Suprapubic skin (tissue), 4 donors: ENCODE results near the gene MCL1. TPM values are rescaled to one million over a fixed set of nuclear protein-coding genes. Genes with fewer than 3 reads are reported as not detected.
"Not testable (repeated sequence)": the region's sequence is repeated elsewhere in the genome, so short reads cannot be mapped to it uniquely, and the experiment has no call there.

Experiments
- DNase-seq, 2 donors: peaks; one replicate each; pipeline ENCODE4 v3.0.0-alpha.2; 2019; ENCODE audit warnings: low spot score in 2 of 2
- H3K27ac ChIP-seq: fragments of 200-600 bp; sonication (generic); one replicate; pipeline ENCODE4 v1.5.1; 2019
- H3K27me3 ChIP-seq: fragments of 200-600 bp; sonication (generic); one replicate; pipeline ENCODE4 v1.5.1; 2019
- H3K36me3 ChIP-seq: fragments of 200-600 bp; sonication (generic); one replicate; pipeline ENCODE4 v1.5.1; 2019
- H3K4me1 ChIP-seq: fragments of 200-600 bp; sonication (generic); one replicate; pipeline ENCODE4 v1.5.1; 2019
- H3K4me3 ChIP-seq: fragments of 200-600 bp; sonication (generic); one replicate; pipeline ENCODE4 v1.5.1; 2019; ENCODE audit warnings: mild to moderate bottlenecking
- H3K9me3 ChIP-seq: fragments of 200-600 bp; sonication (generic); one replicate; pipeline ENCODE4 v1.5.1; 2019
- EP300 ChIP-seq: sonication (generic); formaldehyde crosslinking; IDR thresholded peaks from one replicate; pipeline ENCODE4 v1.6.1; 2017; ENCODE audit warnings: antibody characterized with exemption
- POLR2A ChIP-seq, 2 donors: fragments of 450-650 bp; IDR thresholded peaks; one replicate each; pipeline ENCODE4 v1.6.1; 2017; ENCODE audit warnings: antibody characterized with exemption in 2 of 2, mild to moderate bottlenecking in 2 of 2, moderate library complexity in 2 of 2
- POLR2AphosphoS5 ChIP-seq, 3 donors: sonication (generic); formaldehyde crosslinking; IDR thresholded peaks; one replicate each; pipeline ENCODE4 v1.6.1; 2017; ENCODE audit warnings: antibody characterized with exemption in 3 of 3
- WGBS: methylation state at CpG from one replicate; pipeline ENCODE4 v1.1.5; 2018; 5-methylcytosine and 5-hydroxymethylcytosine counted together
- total RNA-seq, 4 donors: library from RNA; depleted of rRNA; stranded (reverse); fragments of >200 nt; gene quantifications; one replicate each; pipeline ENCODE4 v1.1.0, GENCODE V29; 2016
- TF ChIP-seq, protein P1 (sequence below), 2 donors: fragments of 200-600 bp in 1 of 2; fragments of 450-650 bp in 1 of 2; sonication (generic) in 1 of 2; IDR thresholded peaks; one replicate each; pipeline ENCODE4 v1.5.1; 2016 to 2019; ENCODE audit warnings: antibody characterized with exemption in 2 of 2, mild to moderate bottlenecking in 1 of 2, moderate library complexity in 1 of 2

The MCL1 gene
- 100 to 1,000 TPM; 211 to 307 (median 270) TPM for total RNA-seq

DNA sequence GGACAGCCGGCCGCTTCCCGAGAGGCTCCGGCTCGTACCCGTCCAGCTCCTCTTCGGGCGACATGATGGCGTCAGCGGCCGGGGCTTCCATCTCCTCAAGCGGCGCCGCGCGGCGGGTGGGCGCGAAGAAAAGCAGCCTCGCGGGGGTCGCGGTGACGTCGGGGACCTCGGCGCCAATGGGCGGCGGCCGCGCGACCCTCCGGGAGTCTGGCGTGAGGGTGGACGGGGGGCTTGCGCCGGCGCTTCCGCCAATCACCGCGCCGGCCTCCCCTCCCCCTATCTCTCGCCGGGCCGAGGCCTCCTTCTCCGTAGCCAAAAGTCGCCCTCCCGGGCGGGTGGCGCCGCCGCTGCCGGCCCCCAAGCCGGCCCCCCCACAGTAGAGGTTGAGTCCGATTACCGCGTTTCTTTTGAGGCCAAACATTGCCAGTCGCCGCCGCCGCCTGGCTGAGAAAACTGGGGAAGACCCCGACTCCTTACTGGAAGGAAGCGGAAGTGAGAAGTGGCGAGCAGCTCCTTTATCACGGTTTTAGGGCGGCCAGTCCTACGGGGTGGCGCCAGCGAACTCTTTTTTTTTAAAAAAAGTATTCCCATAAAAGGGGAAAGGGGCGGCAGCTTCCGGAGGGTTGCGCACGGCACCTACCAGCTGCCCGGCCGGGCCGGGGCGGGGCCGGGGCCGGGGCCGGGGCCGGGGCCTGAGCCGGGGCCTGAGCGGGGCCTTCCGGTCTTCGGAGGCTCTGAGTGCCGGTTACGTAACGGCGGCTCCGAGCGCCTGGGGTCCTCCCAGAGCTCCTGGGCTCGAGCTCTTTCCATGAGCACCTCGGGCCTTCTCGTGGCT lies at the start of gene MCL1:
TSS of gene MCL1 (minus strand) at position 501 of the 835 bp plus-strand sequence. CDS start at position 421, 80 bp downstream.
- H3K36me3 ChIP-seq, result peaks cover 32% of the 10 kb centered on the region
- DNase-seq, result peak; percentile 95 to 97
- WGBS, result 0% methylated on average over 18 of the region's 94 CpGs
- TF ChIP-seq, protein P1, sequence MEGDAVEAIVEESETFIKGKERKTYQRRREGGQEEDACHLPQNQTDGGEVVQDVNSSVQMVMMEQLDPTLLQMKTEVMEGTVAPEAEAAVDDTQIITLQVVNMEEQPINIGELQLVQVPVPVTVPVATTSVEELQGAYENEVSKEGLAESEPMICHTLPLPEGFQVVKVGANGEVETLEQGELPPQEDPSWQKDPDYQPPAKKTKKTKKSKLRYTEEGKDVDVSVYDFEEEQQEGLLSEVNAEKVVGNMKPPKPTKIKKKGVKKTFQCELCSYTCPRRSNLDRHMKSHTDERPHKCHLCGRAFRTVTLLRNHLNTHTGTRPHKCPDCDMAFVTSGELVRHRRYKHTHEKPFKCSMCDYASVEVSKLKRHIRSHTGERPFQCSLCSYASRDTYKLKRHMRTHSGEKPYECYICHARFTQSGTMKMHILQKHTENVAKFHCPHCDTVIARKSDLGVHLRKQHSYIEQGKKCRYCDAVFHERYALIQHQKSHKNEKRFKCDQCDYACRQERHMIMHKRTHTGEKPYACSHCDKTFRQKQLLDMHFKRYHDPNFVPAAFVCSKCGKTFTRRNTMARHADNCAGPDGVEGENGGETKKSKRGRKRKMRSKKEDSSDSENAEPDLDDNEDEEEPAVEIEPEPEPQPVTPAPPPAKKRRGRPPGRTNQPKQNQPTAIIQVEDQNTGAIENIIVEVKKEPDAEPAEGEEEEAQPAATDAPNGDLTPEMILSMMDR (IDR thresholded peaks at IDR 0.05), result no peak
- TF ChIP-seq EP300, result no peak
- peak; percentile 89 to 97 for TF ChIP-seq POLR2A (IDR thresholded peaks at IDR 0.05)
- peak; percentile 95 to 97 (median 96) for TF ChIP-seq POLR2AphosphoS5 (IDR thresholded peaks at IDR 0.05)
- H3K27me3 ChIP-seq, result no peaks in the 10 kb centered on the region
- H3K9me3 ChIP-seq, result no peaks in the 10 kb centered on the region
- H3K27ac ChIP-seq, result peak within 1 kb of the TSS; percentile 100
- H3K4me1 ChIP-seq, result peaks cover 26% of the 10 kb centered on the region
- H3K4me3 ChIP-seq, result peak within 1 kb of the TSS; percentile 98

DNA sequence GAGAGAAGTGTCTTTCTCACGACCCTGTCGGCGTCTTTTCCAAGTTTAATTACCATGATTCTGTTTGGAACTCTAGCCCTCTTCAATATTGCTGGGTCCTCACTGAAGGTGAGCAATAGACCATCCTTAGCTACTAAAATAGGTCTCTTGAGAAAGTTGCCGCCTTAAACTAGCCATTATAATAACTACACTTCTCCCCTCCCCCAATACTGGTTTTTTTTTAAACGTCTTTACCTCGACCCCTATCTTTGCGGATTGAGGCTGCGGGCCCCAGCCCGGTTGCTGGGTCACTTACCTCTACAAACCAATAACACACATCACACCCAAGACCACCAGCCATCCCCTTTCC lies 49.3 kb upstream of the MCL1 start:
- no peak for TF ChIP-seq EP300
- TF ChIP-seq, protein P1 (IDR thresholded peaks at IDR 0.05), result peak in 1 of 2 donors; percentile 11
- Histone ChIP-seq H3K27me3 (no peaks in the 10 kb centered on the region), H3K9me3 (no peaks in the 10 kb centered on the region), H3K27ac (peak overlapping the region; percentile 96), H3K36me3 (peaks cover 36% of the 10 kb centered on the region), H3K4me3 (peak overlapping the region; percentile 62), H3K4me1 (peaks cover 58% of the 10 kb centered on the region)
- DNase-seq, result peak in 1 of 2 donors; percentile 0
- WGBS, result under 1% methylated on average over 9 of the region's 9 CpGs

DNA sequence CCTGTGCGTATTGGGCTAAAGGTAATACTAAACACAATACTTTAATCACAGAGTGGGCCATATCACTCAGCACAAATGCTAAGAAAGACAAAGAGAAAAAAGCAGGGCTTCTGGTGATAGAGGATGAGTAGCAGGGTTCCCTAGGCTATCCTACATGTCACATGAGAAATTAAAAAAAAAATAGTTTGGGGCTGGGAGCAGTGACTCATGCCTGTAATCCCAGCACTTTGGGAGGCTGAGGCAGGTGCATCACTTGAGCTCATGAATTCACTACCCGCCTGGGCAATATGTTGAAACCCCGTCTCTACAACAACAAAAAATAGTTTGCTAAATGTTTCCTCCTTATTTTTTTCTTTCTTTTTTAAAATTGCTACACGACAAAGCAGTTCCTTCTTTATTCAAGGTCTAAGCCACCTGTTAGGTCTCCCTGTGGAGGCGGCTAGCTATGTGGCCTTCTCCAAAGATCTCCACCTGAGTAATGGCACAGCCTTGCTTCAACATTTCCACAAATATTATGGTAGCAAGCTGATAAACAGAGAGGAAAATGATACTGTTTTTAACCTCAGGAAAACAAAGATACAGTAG lies 48.5 kb upstream of the MCL1 start:
- 68% methylated on average over 5 of the region's 5 CpGs for WGBS
- Histone ChIP-seq H3K9me3 (no peaks in the 10 kb centered on the region), H3K27me3 (no peaks in the 10 kb centered on the region), H3K4me3 (peak overlapping the region; percentile 62), H3K36me3 (peaks cover 40% of the 10 kb centered on the region), H3K27ac (peak overlapping the region; percentile 96), H3K4me1 (peaks cover 66% of the 10 kb centered on the region)
- TF ChIP-seq, protein P1 (IDR thresholded peaks at IDR 0.05), result no peak
- no peak for TF ChIP-seq POLR2AphosphoS5 (IDR thresholded peaks at IDR 0.05)
- no peak for TF ChIP-seq EP300
- TF ChIP-seq POLR2A (IDR thresholded peaks at IDR 0.05), result no peak
- DNase-seq, result peak in 1 of 2 donors; percentile 16

DNA sequence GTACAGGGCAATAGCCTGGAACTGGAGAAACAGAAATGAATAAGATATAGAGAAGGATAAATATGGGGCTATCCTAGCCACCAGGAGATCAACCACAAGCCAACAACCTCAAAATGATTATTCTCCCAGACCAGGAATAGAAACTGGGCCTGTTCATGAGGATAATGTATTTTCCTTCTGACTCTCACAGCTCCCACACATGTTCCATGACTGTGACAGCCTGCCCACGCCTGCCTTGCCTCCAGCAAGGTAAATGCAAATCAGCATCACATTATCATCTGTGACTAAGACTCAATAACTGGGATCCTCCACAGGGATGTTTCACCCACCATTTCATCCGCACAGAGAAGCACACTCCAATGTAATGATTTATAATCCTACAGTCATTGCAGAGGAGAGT lies 46.7 kb upstream of the MCL1 start:
- Histone ChIP-seq H3K27me3 (no peaks in the 10 kb centered on the region), H3K27ac (peak overlapping the region; percentile 96), H3K4me1 (peaks cover 83% of the 10 kb centered on the region), H3K36me3 (peaks cover 40% of the 10 kb centered on the region), H3K9me3 (no peaks in the 10 kb centered on the region), H3K4me3 (no peak overlapping the region)
- 55% methylated on average over 2 of the region's 2 CpGs for WGBS
- TF ChIP-seq POLR2A (IDR thresholded peaks at IDR 0.05), result no peak
- DNase-seq, result peak in 1 of 2 donors; percentile 23

DNA sequence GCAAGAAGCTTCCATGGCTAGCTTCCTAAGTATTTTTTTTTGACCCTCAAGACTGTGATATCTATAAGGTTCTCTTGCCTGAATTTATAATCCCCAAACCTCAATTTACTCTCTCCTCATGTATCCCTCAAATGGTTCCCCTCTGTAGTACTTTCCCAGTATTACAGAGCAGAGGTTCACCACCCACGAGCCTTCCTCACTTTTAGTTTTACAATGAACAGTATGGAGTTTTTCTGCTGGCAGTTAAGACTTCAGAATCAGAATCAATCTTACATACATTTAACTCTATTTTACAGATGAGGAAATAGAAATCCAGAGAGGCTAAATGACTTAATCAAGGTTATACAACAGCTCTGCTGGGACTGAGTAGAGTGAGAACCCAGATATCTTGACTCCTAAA lies 45.1 kb upstream of the MCL1 start:
- peaks cover 46% of the 10 kb centered on the region for H3K36me3 ChIP-seq
- peak in 1 of 2 donors; percentile 0 for DNase-seq
- not testable (repeated sequence) for H3K27me3 ChIP-seq, H3K9me3 ChIP-seq, H3K4me3 ChIP-seq
- peak overlapping the region; percentile 96 for H3K27ac ChIP-seq
- peaks cover 92% of the 10 kb centered on the region for H3K4me1 ChIP-seq
- WGBS, result 54% methylated on average over 1 of the region's 1 CpG

DNA sequence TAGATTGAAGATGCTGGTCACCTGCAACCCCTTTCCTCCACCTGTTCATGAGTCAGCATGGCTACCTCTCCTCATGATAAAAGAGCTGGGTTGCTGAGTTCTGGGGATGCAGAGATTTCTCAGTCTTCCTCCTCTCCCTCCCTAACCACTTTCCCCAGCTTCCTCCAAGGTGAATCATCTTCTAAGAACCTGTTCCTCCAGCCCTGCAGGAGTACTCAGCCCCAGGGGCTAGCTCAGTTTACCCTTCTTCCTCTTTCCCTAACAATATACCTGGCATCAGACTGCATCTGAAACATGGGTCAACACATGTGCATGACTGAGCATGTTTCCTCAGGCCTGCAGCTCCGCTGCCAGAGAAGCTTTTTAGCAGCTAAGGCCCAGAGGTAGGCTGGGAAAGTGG lies 44.7 kb upstream of the MCL1 start:
- peak in 1 of 2 donors; percentile 65 for DNase-seq
- Histone ChIP-seq H3K36me3 (peaks cover 46% of the 10 kb centered on the region), H3K27ac (peak overlapping the region; percentile 96), H3K4me1 (peaks cover 94% of the 10 kb centered on the region)
- H3K9me3 ChIP-seq, H3K4me3 ChIP-seq, H3K27me3 ChIP-seq: not testable (repeated sequence)
- WGBS, result 56% methylated on average over 1 of the region's 1 CpG
